ENCODE results near the gene SMYD3. TPM values are rescaled to one million over a fixed set of nuclear protein-coding genes. Genes with fewer than 3 reads are reported as not detected.

SMYD3 gene
- total and polyA plus RNA-seq, 11 donors = 6.3 to 12.1 (median 9.5) TPM

- DNase-seq (no peak), ATAC-seq (no peak)
- intact Hi-C loops (cut with DNase I) = no loop called here
- peaks cover 0 to 6% (median 0%) of the 10 kb centered on the region in 12 donors for H3K4me1 ChIP-seq
- no peaks in the 10 kb centered on the region for H3K9me3 ChIP-seq
- H3K27ac ChIP-seq = no peak overlapping the region
- no peaks in the 10 kb centered on the region for H3K36me3 ChIP-seq
- TF ChIP-seq POLR2A (IDR thresholded peaks at IDR 0.05) (no peak), CTCF (IDR thresholded peaks at IDR 0.05) (no peak)
- H3K4me3 ChIP-seq = no peak overlapping the region
- no peaks in the 10 kb centered on the region for H3K27me3 ChIP-seq
- 97 to 99% (median 98%) methylated on average over 11 to 13 of the region's 13 CpGs for WGBS, 4 donors
These were observed 804.7 kb downstream of the SMYD3 start for GRCh38 chr1:245702346-245702745.

GRCh38 chr1:245701631-245702030 is 805.4 kb downstream of the SMYD3 start:
- intact Hi-C loops (cut with DNase I) = no loop called here
- no peak overlapping the region for H3K4me3 ChIP-seq
- ATAC-seq = no peak
- peaks cover 0 to 6% (median 0%) of the 10 kb centered on the region in 12 donors for H3K4me1 ChIP-seq
- DNase-seq = no peak
- no peaks in the 10 kb centered on the region for H3K36me3 ChIP-seq
- no peak overlapping the region for H3K27ac ChIP-seq
- H3K27me3 ChIP-seq = no peaks in the 10 kb centered on the region
- H3K9me3 ChIP-seq = no peaks in the 10 kb centered on the region
- TF ChIP-seq CTCF (IDR thresholded peaks at IDR 0.05) = no peak
- no peak for TF ChIP-seq POLR2A (IDR thresholded peaks at IDR 0.05)
- 92 to 95% (median 94%) methylated on average over 7 of the region's 7 CpGs for WGBS, 4 donors

- Histone ChIP-seq H3K4me1 (peaks cover 0 to 6% (median 0%) of the 10 kb centered on the region in 12 donors), H3K4me3 (no peak overlapping the region), H3K9me3 (no peaks in the 10 kb centered on the region), H3K27ac (no peak overlapping the region), H3K27me3 (no peaks in the 10 kb centered on the region), H3K36me3 (no peaks in the 10 kb centered on the region)
- 94 to 97% (median 96%) methylated on average over 13 of the region's 13 CpGs for WGBS, 4 donors
- intact Hi-C loops (cut with DNase I) = no loop called here
- DNase-seq = no peak
- ATAC-seq = no peak
- TF ChIP-seq CTCF (IDR thresholded peaks at IDR 0.05) (no peak), POLR2A (IDR thresholded peaks at IDR 0.05) (no peak)
These were observed 806.4 kb downstream of the SMYD3 start for GRCh38 chr1:245700631-245701030.

Other genes with a start within 250 kb of the SMYD3 start
- gene TFB2M, start 59.0 kb upstream of the SMYD3 start, total RNA-seq = 10 to 100 TPM; 10.5 to 14.5 (median 12.8) TPM
- gene TFB2M, start 59.0 kb upstream of the SMYD3 start, polyA plus RNA-seq = 10 to 100 TPM in 1 of 2 donors, 1 to 10 TPM in 1; 4.2 to 18.6 TPM
- 10 to 100 TPM; 14.0 to 23.9 (median 19.1) TPM for gene CNST, start 59.2 kb upstream of the SMYD3 start, total RNA-seq
- gene CNST, start 59.2 kb upstream of the SMYD3 start, polyA plus RNA-seq = 10 to 100 TPM in 1 of 2 donors, 1 to 10 TPM in 1; 3.9 to 11.9 TPM
- 10 to 100 TPM; 22.0 to 36.4 (median 32.9) TPM for gene SCCPDH, start 217.1 kb upstream of the SMYD3 start, total RNA-seq
- gene SCCPDH, start 217.1 kb upstream of the SMYD3 start, polyA plus RNA-seq = 10 to 100 TPM; 13.8 to 27.3 TPM

Data from heart left ventricle (tissue), 16 donors.